GM19240 (cell line): Measurements from ENCODE around the gene LMAN2.
"Not testable (repeated sequence)": the region's sequence is repeated elsewhere in the genome, so short reads cannot be mapped to it uniquely, and the experiment has no call there.

Experiments used
- DNase-seq: peaks from one replicate; pipeline ENCODE4 v3.0.0; 2011; ENCODE audit warnings: low spot score; ENCODE audit not compliant: insufficient read length

The LMAN2 gene

DNA sequence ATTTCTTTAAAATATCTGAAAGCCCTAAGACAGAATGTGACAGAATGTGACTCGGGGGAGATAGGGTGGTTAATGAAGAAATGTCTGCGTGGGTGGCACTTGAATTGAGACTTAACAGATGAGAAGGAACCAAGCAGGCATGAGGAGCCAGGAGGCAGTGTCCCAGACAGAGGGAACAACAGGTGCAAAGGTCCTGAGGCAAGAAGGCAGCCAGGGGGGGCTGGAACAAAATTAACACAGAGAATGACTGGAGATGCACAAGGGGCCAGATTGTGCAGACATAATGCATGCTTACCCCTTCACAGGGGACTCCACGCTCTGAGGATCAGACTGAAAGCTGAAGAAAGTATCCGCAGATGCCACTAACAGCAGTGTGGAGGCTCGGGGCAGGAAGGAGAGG is 1.7 kb downstream of the LMAN2 start:
- DNase-seq, result no peak

DNA sequence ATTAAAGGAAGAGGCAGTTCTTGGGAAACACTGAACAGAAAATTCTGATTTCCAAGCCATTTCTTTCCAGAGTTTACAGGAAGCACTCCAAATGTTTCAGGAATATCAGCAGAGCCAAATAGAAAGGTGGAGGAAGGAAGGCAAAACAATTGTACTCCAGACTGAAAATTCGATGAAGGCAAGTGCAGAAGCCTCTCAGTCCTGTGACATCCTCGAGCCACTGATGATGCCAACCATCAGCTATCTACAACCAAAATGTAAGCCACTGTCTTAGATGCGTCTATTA is 2.2 kb downstream of the LMAN2 start:
- no peak for DNase-seq

DNA sequence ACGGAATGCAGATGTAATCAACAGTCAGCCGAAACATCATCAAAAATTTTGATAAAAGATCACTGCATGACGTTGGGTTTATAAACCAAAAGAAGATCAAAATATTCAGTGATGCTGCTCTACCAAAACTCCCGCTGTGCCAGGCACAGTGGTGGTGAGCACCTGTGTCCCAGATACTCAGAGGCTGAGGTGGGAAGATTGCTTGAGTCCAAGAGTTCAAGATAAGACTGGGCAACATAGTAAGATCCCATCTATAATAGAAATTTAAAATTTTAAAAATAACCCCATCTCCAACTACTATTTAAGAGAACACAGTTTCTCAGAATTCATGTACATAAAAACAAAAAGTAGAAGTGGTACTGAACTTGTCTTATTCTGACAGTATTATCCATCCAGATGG is 3.8 kb downstream of the LMAN2 start:
- DNase-seq, result no peak

DNA sequence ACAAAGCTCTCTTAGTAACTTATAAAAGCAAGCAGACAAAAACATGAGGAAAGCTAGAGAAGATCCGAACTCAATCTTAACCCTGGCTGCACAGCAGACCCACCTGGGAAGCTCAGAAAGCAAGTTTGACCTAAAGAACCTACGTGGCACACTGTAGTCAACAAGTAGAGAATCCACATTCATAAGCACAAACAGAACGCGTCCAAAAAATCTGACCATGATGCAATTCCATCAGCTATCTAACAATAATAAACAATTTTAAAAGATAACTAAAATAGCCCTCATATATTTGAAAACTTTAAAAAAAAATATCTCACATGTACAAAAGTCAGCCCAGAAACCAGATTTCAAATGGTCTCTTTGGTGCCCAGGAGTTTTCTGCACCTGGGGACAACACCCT is 4.6 kb downstream of the LMAN2 start:
- DNase-seq, result no peak

DNA sequence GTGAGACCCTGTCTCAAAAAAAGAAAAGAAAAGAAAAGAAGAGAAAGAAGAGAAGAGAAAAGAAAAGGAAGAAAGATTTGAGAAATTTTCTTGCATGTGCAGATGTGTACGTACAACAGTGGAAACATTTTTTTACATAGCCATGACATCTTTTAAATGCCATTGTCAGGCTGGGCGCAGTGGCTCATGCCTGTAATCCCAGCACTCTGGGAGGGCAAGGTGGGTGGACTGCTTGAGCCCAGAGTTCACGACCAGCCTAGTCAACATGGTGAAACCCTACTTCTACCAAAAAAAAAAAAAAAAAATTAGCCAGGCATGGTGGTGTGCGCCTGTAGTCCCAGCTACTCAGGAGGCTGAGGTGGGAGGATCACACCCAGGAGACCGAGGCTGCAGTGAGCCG is 6.6 kb downstream of the LMAN2 start:
- DNase-seq, result no peak

DNA sequence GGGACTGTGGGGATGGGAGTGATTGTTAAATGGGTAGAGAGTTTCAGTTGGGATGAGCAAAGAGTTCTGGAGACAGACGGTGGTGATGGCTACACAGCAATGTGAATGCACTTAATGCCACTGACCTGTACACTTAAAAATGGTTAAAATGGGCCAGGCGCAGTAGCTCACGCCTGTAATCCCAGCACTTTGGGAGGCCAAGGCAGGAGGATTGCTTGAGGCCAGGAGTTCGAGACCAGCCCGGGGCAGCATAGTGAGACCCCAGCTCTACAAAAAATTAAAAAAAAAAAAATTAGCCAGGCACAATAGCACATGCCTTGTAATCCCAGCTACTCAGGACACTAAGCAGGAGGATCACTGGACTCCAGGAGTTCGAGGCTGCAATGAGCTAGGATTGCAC is 7.7 kb downstream of the LMAN2 start:
- DNase-seq, result no peak

DNA sequence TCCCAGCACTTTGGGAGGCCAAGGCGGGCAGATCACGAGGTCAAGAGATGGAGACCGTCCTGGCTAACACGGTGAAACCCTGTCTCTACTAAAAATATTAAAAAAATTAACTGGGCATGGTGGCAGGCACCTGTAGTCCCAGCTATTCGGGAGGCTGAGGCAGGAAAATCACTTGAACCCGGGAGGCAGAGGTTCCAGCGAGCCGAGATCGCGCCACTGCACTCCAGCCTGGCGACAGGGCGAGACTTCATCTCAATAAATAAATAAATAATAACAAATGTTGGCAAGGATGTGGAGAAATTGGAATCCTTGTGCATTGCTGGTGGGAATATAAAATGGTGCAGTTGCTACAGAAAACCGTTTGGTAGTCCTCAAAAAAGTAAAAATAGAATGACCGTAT is 8.5 kb downstream of the LMAN2 start:
- not testable (repeated sequence) for DNase-seq

DNA sequence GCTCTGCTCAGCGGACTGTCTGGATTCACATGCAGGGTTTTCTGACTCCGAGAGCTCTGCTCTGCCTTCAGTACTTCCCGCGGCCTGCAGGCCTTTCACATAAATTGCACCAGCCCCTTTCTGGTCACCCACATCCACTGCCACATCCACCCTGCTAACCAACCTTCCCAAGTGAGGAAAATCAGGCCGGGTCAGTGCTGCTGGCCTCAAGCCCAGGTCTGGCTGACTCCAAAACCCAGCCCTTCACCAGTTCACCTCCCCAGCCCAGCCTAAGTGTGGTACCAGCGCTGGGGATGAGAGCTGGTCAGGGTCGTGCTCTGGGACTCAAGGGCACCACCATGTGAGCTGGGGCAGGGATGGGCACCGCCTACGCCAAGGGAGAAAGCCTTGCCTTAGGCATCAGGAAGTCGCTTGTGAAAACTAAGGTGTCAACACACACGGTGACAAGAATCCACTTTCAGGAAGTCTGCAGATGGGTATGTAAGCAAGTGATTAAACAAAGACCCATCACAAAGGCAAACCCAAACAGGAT is 12.3 kb downstream of the LMAN2 start:
- DNase-seq, result no peak

DNA sequence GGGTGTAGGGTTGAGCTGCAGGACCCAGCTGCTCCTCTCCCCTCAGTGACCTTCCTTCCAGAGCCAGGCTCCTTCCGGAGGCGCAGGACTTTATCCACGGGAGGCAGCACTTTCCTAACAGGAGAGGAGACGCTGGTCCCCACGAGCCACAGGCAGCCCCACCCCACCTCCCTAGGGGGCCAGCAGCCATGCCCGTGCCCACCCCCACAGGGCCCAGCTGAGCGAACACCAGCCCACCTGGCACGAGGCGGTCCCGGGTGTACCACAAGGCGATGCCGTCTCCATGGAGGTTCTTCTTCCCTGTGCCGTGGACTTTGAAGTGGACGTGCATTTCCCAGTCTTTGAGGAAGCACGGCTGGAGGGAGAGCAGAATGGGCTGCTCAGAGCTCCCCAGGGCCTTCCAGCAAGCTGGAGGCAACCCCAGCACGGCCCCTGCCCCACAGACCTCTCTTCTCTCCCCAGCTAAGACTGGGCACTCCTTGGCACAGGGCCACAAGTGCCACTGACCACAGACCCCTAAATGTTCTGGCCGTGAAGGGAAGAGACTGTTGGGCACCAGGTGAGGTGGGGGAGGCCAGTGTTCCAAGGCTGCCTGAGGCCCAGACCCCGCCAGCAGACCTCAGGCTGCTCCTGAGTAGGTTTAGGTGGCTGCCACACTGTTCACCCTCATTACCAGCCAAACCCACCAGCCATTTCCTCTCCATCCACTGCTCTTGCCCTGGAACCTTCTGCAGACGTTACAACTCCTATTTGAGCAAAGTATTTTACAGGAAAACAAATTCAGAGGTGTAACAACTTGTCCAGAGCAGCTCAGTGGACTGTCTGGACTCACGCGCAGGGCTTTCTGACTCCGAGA is 13.0 kb downstream of the LMAN2 start:
- DNase-seq, result no peak

DNA sequence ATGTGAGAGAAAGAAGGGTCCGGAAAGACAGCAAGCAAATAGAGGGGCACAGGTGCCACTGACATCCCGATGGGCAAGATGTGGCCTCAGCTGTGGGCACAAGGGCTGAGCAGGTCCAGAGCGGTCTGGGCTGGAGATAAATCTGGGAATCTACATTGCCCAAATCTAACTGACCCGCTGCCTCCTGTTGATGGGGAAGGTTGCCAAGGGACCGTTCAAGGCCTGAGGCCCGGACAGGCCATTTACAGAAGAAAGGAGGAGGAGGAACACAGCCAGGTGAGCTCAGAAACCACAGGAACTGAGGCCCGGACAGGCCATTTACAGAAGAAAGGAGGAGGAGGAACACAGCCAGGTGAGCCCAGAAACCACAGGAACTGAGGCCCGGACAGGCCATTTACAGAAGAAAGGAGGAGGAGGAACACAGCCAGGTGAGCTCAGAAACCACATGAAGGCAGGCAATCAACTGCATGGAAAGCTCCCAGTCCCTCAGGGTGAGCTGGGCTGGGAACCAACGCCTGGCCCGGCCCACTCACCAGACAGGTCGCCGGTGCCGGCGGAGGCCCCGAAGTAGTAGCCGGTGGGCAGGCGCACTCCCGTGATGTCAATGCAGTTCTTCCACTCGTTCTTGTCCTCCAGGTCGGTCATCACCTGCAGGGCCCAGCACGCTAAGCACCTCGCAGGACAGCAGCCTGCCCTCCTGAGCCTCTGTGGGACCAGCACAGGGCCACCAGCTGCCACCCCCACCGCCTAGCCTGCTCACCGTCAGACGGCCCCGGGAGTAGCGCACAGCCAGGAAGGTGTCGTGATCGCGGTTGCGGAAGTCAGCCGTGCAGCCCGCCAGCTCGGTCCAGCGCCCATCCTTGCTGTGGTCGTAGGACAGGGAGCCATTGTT is 14.6 kb downstream of the LMAN2 start:
- DNase-seq, result no peak

DNA sequence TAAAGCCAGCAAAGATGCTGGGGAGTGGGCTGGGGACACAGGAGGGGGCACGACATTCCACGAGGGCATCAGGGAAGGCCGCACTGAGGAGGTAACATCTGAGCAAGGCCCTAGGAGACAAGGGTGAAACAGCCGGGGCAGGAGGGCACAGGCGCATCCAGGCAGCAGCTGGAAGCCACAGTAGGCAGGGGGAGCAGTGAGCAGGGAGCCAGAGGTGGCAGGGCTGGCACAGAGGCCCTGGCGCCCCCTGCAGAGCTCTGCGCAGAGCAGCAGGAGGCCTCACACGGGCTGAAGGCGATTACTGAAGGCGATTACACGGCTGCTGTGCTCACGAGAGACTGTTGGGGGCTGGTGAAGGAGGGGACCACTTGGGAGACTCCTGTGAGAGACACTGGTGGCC is 15.4 kb downstream of the LMAN2 start:
- no peak for DNase-seq

DNA sequence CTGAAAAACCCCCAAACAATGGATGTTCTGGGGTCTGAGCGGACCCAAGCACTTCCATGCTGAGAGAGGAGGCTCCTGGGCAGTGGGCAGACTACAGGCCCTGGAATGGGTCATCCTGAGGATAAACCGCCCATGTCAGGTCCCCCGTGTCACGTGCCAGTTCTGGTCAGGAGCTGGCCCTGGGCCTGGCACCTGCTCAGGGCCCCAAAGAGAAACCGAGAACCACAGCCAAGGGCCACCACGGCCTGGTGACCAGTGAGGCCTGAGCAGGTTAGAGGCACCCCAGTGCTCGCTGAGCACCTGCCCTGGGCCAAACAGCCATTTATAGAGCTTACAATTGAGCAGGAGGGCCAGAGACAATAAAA is 15.8 kb downstream of the LMAN2 start:
- DNase-seq, result no peak

DNA sequence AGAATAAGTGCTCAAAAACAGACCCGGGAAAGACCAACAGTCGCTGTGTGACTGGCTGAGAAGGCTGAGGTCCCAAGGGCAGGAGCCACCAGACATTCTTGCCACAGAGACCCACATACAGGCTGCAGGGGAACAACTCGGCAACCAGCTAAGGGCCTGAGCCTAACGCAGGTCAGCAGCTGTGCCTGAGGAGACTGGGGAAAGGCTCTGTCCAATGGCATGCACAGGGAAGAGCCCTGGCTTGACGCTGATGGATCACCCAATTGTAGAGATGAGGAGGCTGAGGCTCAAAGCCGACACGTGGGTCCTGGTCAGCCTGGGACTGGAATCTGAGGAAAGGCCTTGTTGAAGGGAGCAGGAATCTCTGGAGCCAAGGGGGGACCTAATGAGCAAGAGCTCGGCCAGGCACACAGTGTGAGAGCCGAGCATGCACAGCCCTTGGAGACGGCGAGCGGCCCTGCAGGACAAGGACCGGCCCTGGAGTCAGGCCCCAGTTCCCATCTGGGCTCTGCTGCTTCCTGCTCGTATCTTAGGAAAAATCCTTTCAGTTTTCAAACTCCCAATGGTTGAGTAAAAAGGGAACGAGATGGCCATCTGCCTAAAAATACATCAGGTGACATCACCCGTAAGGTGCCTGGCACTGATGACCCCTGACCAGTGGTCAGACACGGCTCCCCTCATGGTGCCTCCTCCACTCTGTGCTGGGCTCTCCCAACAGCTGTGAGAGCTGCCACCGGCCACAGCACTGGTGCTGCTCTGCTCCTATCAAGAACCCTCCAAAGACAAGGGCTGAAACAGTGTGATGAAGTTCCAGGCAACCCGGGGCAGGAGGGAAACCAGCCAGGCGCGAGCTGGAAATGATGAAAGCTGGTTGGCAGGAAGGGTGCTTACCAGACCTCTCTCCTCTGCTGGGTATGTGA is 16.4 kb downstream of the LMAN2 start:
- no peak for DNase-seq

DNA sequence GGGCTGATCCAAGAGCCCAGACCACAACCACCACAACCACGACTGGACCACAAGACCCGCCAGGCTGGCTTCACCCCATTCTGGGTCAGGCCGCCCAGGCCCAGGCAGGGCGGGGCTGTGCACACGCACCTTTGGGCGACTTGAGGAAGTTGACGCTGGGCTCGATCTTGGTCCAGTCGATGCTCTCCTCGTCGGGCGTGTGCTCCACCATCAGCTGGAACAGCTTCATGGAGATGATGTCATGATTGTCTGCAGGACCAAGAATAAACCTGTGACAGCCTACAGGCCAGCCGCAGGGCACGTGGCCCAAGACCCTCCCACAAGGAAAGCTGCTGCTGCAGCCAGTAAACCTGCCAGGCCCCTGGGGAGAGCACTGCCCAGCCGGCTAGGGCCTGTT is 17.3 kb downstream of the LMAN2 start:
- DNase-seq, result no peak

DNA sequence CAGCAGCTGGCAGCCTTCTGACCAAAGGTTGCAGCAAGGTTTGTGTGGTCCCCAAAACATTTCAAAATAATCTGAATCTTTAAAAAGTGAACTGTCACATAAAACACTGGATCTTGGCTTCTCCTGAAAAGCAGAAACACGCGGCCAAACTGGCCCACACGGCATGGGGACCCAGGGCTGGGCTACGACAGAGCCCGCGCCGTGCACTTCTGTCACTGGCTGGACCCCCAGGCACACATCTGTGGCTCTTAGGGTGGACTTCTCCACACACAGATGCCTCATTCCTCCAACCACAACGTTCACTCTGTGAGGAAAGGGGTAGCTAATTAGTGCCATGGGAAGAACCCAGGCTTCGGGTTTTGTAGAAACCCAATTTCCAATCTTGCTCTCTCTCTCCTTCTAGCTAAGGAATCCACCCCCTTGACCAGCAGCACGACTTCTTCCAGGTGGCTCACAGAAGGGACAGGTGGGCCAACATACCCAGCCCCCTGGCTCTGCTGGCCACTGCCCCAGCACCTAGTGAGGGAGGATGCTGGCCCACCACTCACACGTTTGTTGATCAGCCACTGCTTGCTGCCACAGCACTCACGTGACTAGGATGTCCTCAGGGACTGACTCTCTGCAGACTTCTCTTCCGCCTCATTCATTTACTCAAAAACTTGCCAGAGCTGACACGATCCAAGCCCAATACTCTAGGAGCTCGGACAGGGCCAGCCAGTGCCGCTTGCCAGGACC is 17.9 kb downstream of the LMAN2 start:
- DNase-seq, result no peak

DNA sequence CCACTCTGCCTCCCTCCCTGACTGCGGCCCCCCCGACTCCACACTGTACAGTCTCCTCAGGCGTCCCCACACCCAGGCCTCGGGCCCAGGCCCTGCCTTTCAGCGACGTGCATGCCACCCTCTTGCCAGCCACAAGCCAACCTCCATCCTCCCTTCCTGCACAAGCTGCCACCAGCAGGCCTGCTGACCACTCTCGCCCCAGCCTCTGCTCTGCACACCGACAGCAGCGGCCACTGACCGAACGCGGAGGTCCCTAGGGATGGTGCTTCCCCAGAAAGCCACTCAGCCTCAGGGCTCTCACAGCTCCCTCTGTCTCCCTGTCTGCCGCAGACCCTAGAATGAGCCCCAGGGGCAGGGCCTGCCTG is 18.6 kb downstream of the LMAN2 start:
- no peak for DNase-seq

DNA sequence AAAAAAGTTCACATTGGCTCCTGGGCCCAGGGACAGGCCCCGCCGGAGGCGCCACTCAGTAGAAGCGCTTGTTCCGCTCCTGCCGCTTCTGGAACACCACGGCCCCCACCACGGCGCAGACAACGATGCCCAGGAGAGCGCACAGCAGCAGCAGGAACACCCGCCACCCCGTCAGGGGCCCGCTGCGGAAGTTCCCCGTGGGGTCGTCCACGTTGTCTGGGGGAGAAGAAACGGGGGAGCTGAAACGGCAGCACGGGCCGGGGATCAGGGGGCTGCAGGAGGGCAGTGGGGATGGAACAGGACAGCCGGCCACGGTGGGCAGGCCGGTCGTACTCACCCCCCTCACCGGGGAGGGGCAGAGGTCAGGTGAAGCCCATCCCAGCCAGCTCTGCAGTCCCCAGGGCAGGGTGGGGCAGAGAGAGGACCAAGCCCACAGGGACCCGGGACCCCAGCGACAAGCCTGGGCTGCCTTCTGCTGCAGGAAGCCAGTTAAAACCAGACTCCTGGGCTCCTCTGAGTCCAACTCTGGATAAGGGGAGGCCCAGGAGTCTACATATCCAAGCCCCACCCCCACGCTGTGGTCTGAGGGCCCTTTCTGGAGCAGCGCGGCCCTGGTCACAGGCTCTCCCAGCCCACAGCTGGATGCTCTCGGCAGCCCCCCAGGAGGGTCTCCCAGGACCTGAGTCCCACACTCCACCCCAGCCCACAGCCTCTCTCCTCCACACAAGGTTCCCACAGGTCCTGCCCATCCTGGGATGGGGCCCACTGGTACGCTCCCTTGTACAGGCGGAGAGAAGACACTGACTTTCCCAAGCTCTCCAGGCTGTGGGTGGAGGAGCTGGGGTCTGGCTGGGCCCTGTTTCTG is 19.2 kb downstream of the LMAN2 start:
- DNase-seq, result no peak

DNA sequence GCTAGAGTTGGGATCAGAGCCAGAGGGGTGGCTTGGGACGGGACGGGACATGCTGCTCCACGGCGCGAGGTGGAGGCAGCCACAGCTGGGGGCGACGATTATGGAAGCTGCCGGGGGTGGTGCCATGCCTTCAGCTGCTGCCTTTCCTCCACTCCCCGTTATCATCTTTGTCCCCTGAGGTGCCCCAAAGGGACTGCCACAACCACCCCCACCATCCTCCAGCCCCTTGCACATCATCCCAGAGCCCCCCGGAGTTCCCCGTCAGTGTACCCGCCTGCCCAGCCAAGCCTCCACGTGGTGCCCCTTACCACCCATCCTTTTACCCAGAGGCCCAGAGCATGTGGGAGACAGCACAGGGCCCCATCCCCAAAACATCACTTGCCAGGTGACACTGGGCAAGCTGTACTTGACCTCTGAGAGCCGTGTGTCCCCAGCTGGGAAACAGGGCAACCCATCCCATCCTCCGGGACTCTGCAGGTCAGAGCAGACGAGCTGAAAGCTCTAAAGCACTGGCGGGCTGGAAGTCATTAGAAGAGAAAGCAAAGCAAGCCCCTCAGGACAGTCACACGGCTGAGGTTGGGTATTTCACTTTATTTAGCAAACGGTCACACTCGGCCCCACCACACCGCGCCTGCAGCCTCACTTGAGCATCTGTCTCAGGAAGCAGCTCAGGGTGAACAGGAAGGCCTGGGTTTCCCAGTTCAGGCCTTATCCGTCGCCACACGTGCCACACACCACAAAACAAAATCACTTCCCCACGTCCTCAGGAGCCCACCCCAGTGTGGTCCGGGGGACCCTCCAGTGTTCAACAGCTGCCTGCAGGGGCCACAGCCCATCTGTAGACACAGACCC is 20.3 kb downstream of the LMAN2 start:
- DNase-seq, result no peak

DNA sequence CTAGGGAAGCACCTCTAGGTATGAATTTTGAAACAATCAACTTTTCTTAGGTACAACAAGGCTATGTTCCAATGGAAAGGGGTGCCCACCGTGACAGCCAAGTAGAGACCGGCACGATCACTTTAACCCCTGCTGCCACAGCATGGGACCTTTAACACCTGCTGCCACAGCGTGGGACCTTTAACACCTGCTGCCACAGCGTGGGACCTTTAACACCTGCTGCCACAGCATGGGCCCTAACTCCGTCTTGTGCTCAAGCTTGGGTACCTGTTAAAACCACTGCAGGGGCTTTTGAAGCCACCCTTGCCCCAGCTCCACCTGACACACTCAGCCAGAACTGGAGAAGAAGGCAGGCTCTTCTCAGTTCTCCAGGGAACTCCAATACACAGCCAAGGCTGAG is 21.6 kb downstream of the LMAN2 start:
- DNase-seq, result no peak
